ENCODE results near the gene BBS2.

- TF ChIP-seq EZH2 (IDR thresholded peaks at IDR 0.05; ENCODE audit: borderline replicate concordance), result no peak
- TF ChIP-seq, protein P1, sequence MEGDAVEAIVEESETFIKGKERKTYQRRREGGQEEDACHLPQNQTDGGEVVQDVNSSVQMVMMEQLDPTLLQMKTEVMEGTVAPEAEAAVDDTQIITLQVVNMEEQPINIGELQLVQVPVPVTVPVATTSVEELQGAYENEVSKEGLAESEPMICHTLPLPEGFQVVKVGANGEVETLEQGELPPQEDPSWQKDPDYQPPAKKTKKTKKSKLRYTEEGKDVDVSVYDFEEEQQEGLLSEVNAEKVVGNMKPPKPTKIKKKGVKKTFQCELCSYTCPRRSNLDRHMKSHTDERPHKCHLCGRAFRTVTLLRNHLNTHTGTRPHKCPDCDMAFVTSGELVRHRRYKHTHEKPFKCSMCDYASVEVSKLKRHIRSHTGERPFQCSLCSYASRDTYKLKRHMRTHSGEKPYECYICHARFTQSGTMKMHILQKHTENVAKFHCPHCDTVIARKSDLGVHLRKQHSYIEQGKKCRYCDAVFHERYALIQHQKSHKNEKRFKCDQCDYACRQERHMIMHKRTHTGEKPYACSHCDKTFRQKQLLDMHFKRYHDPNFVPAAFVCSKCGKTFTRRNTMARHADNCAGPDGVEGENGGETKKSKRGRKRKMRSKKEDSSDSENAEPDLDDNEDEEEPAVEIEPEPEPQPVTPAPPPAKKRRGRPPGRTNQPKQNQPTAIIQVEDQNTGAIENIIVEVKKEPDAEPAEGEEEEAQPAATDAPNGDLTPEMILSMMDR (IDR thresholded peaks at IDR 0.05; ENCODE audit: poor library complexity), result no peak
- no peak for TF ChIP-seq EZH2phosphoT487 (IDR thresholded peaks at IDR 0.05; ENCODE audit: low read depth, severe bottlenecking, unreplicated experiment)
Observed at GRCh38 chr16:56478281-56479049, 41.4 kb downstream of the BBS2 start.

Measured in hepatocyte (in vitro differentiated cells).